B cell (primary cell): Measurements from ENCODE around the gene ITFG2. TPM values are rescaled to one million over a fixed set of nuclear protein-coding genes. Genes with fewer than 3 reads are reported as not detected.

Experiments
- ATAC-seq: fragments of 200-7000 bp; cut with Tn5 transposase; one replicate; pipeline ENCODE4 v1.10.0; 2021; ENCODE audit warnings: low read depth, mild to moderate bottlenecking, moderate number of reproducible peaks, moderate library complexity
- CTCF ChIA-PET: fragments of 350-600 bp; sonication (Branson Sonifier 250); formaldehyde crosslinking; loops from one replicate; lab custom pipeline; 2021; ENCODE audit warnings: antibody characterized with exemption, inconsistent platforms; lab: Charles Lee
- POLR2A ChIA-PET: fragments of 350-600 bp; sonication (Branson Sonifier 250); formaldehyde crosslinking; loops from one replicate; lab custom pipeline; 2021; ENCODE audit warnings: antibody characterized with exemption; lab: Charles Lee
- DNase-seq: peaks from one replicate; pipeline ENCODE4 v3.0.0; 2013
- H2AFZ ChIP-seq: 2 replicates; pipeline ENCODE4 v1.6.1; 2012; ENCODE audit warnings: mild to moderate bottlenecking, low read depth, low read length; ENCODE audit not compliant: insufficient read depth, poor library complexity, severe bottlenecking
- H3K27ac ChIP-seq, 2 donors: 1 replicate in 1 of 2; 2 replicates in 1 of 2; pipeline ENCODE4 v1.5.1; 2012 to 2013; ENCODE audit warnings: low read length in 2 of 2, mild to moderate bottlenecking in 2 of 2, moderate library complexity in 1 of 2
- H3K27me3 ChIP-seq, 4 experiments: fragments of 200-600 bp in 1 of 4; sonication (generic) in 1 of 4; replicated peaks in 1 of 4; 1 replicate in 2 of 4; 2 replicates in 2 of 4; pipeline versions ENCODE4 v1.6.1 to v1.7.0; 2013 to 2016; ENCODE audit warnings: low read length in 3 of 4, mild to moderate bottlenecking in 2 of 4, mixed read lengths in 1 of 4, moderate library complexity in 1 of 4; ENCODE audit not compliant: insufficient read depth in 4 of 4, control insufficient read depth in 3 of 4; ENCODE audit errors: control extremely low read depth in 1 of 4
- H3K36me3 ChIP-seq, 2 experiments: replicated peaks in 1 of 2; 1 replicate in 1 of 2; 2 replicates in 1 of 2; pipeline versions ENCODE4 v1.6.1 to v1.7.1; 2013; ENCODE audit warnings: low read length in 1 of 2; ENCODE audit not compliant: insufficient read depth in 2 of 2, control insufficient read depth in 1 of 2; ENCODE audit errors: control extremely low read depth in 1 of 2, extremely low read depth in 1 of 2
- H3K4me1 ChIP-seq, 2 donors: fragments of 200-600 bp in 1 of 2; sonication (generic) in 1 of 2; 1 replicate in 1 of 2; 2 replicates in 1 of 2; pipeline versions ENCODE4 v1.5.1 to v1.6.1; 2013 to 2017; ENCODE audit warnings: low read length in 2 of 2; ENCODE audit not compliant: control insufficient read depth in 2 of 2, insufficient read depth in 2 of 2
- H3K4me2 ChIP-seq: replicated peaks from 2 replicates; pipeline ENCODE3; 2012; ENCODE audit warnings: mild to moderate bottlenecking, low read depth, low read length; ENCODE audit not compliant: poor library complexity, severe bottlenecking
- H3K4me3 ChIP-seq, 5 experiments: fragments of 200-600 bp in 1 of 5; sonication (generic) in 1 of 5; 1 replicate in 3 of 5; 2 replicates in 2 of 5; pipeline versions ENCODE4 v1.5.1 to v1.7.0; 2011 to 2016; ENCODE audit warnings: low read length in 4 of 5, mild to moderate bottlenecking in 4 of 5, low read depth in 2 of 5, control low read depth in 1 of 5, moderate library complexity in 1 of 5; ENCODE audit not compliant: insufficient read depth in 1 of 5; ENCODE audit errors: control extremely low read depth in 1 of 5, extremely low read depth in 1 of 5
- H3K79me2 ChIP-seq: fragments of 200-600 bp; sonication (generic); one replicate; pipeline ENCODE4 v1.6.0; 2016; ENCODE audit warnings: low read length; ENCODE audit not compliant: control insufficient read depth, insufficient read depth
- H3K9ac ChIP-seq: fragments of 200-600 bp; sonication (generic); 2 replicates; pipeline ENCODE4 v1.6.1; 2017; ENCODE audit warnings: mild to moderate bottlenecking, low read length, moderate library complexity
- H3K9me3 ChIP-seq, 3 donors: one replicate each; pipeline versions ENCODE4 v1.6.1 to v1.7.1; 2013; ENCODE audit warnings: low read length in 2 of 3; ENCODE audit not compliant: control insufficient read depth in 2 of 3, insufficient read depth in 1 of 3; ENCODE audit errors: control extremely low read depth in 1 of 3
- H4K20me1 ChIP-seq: 2 replicates; pipeline ENCODE4 v1.6.0; 2012; ENCODE audit warnings: mild to moderate bottlenecking, low read length; ENCODE audit not compliant: insufficient read depth, control insufficient read depth, poor library complexity, severe bottlenecking
- H3K27ac Mint-ChIP-seq: one replicate; pipeline ENCODE4 v1.8.0; 2021; ENCODE audit warnings: mixed read lengths
- H3K27me3 Mint-ChIP-seq: one replicate; pipeline ENCODE4 v1.8.0; 2021; ENCODE audit warnings: mixed read lengths
- H3K4me1 Mint-ChIP-seq: one replicate; pipeline ENCODE4 v1.8.0; 2021; ENCODE audit warnings: mixed read lengths
- H3K4me3 Mint-ChIP-seq: one replicate; pipeline ENCODE4 v1.8.0; 2021; ENCODE audit warnings: mixed read lengths
- H3K9me3 Mint-ChIP-seq: one replicate; pipeline ENCODE4 v1.8.0; 2022; ENCODE audit warnings: mixed read lengths; ENCODE audit not compliant: insufficient read depth
- CTCF ChIP-seq: fragments of 200-600 bp; IDR thresholded peaks from one replicate; pipeline ENCODE4 v1.8.0; 2022; ENCODE audit warnings: antibody characterized with exemption, mild to moderate bottlenecking
- EZH2 ChIP-seq: IDR thresholded peaks from 2 replicates; pipeline ENCODE4 v1.6.1; 2012; ENCODE audit warnings: borderline replicate concordance, low read depth, mild to moderate bottlenecking, moderate library complexity, low read length; ENCODE audit not compliant: insufficient read depth, poor library complexity, severe bottlenecking
- WGBS: methylation state at CpG from one replicate; pipeline ENCODE4 v1.1.5; 2013; ENCODE audit warnings: missing lambda C conversion rate; ENCODE audit not compliant: insufficient coverage; 5-methylcytosine and 5-hydroxymethylcytosine counted together
- intact Hi-C: fragments of 100-400 bp; cut with micrococcal nuclease; formaldehyde crosslinking; loops from one replicate; pipeline ENCODE4 v1.10.0; 2022
- polyA plus RNA-seq: library from polyadenylated mRNA; depleted of rRNA; stranded (reverse); fragments of >200 nt; gene quantifications from 2 replicates; pipeline ENCODE4 v1.2.3, GENCODE V29; 2012
- total RNA-seq, 2 donors: library from RNA; stranded (reverse); fragments of 120-200 nt in 1 of 2; gene quantifications; 1 replicate in 1 of 2; 2 replicates in 1 of 2; pipeline versions ENCODE4 v1.2.3 to v1.2.4, GENCODE V29; 2013 to 2022

ITFG2 gene
- total and polyA plus RNA-seq, 2 donors (not counting 1 experiment from before 2014, with no cell fraction given), result 88.2 to 137 TPM

- Histone ChIP-seq H3K79me2 (no peaks in the 10 kb centered on the region), H3K4me2 (no peak overlapping the region), H2AFZ (no peak overlapping the region), H3K4me1 (no peaks in the 10 kb centered on the region), H3K9ac (no peak overlapping the region), H3K36me3 (peaks cover 0 to 33% of the 10 kb centered on the region in 2 experiments), H3K27me3 (no peaks in the 10 kb centered on the region), H3K4me3 (no peak overlapping the region), H3K27ac (no peak overlapping the region), H3K9me3 (no peaks in the 10 kb centered on the region), H4K20me1 (no peaks in the 10 kb centered on the region)
- H3K27me3 Mint-ChIP-seq, result no peaks in the 10 kb centered on the region
- H3K4me3 Mint-ChIP-seq, result no peak overlapping the region
- no peaks in the 10 kb centered on the region for H3K9me3 Mint-ChIP-seq
- CTCF ChIA-PET, result no interaction called here
- 97% methylated on average over 3 of the region's 9 CpGs for WGBS
- DNase-seq, result no peak
- no peak overlapping the region for H3K27ac Mint-ChIP-seq
- TF ChIP-seq EZH2, result no peak
- TF ChIP-seq CTCF, result no peak
- intact Hi-C loops, result no loop called here
- POLR2A ChIA-PET, result no interaction called here
- H3K4me1 Mint-ChIP-seq, result no peaks in the 10 kb centered on the region
- ATAC-seq, result no peak
Measured at GRCh38 chr12:2841056-2841650, 28.7 kb downstream of the ITFG2 start.

DNA sequence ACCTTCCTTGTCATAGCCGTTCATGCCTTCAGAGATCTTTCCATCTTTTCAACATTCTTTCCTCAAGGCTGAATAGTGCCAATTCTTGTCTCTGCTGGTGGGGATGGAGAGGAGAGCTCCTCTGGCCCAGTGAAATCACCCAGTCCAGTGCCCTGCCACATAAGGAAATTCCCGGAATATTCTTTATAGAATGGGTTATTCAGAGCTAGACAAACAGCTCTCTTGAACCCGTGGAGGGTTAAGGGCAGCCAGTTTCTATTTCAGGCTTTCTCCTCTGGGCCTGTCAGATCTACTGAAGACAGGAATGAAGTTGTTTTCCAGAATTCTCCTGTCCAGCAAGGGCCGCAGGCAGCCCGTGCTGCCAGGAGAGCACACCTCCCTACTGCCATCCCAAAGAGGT, 30.5 kb downstream of the ITFG2 start:
- intact Hi-C loops, result no loop called here
- no peaks in the 10 kb centered on the region for H3K9me3 Mint-ChIP-seq
- no peak overlapping the region for H3K9ac ChIP-seq
- no peaks in the 10 kb centered on the region for H3K4me1 ChIP-seq
- no peak overlapping the region for H2AFZ ChIP-seq
- no peak for DNase-seq
- no peaks in the 10 kb centered on the region for H4K20me1 ChIP-seq
- no peak overlapping the region for H3K27ac ChIP-seq
- H3K79me2 ChIP-seq, result no peaks in the 10 kb centered on the region
- H3K9me3 ChIP-seq, result no peaks in the 10 kb centered on the region
- H3K4me3 Mint-ChIP-seq, result no peak overlapping the region
- H3K4me1 Mint-ChIP-seq, result no peaks in the 10 kb centered on the region
- no peak for ATAC-seq
- H3K4me2 ChIP-seq, result no peak overlapping the region
- POLR2A ChIA-PET, result no interaction called here
- H3K27ac Mint-ChIP-seq, result no peak overlapping the region
- peaks cover 0 to 39% of the 10 kb centered on the region in 2 experiments for H3K36me3 ChIP-seq
- no peaks in the 10 kb centered on the region for H3K27me3 ChIP-seq
- CTCF ChIA-PET, result interaction anchor here (1.2 kb wide), 1 partner anchor 962 kb away, joined by 3 read pairs; no protein-coding TSS in a partner anchor
- no peak overlapping the region for H3K4me3 ChIP-seq
- TF ChIP-seq EZH2, result no peak
- no peak for TF ChIP-seq CTCF
- 97% methylated on average over 4 of the region's 5 CpGs for WGBS
- H3K27me3 Mint-ChIP-seq, result no peaks in the 10 kb centered on the region
